Upper lobe of left lung (tissue), 6 donors: ENCODE measurements around the gene PCSK5. TPM values are rescaled to one million over a fixed set of nuclear protein-coding genes. Genes with fewer than 3 reads are reported as not detected.

Experiments
- ATAC-seq, 2 donors: fragments of 200-7000 bp; cut with Tn5 transposase; one replicate each; pipeline ENCODE4 v1.9.1; 2022; ENCODE audit warnings: mild to moderate bottlenecking in 2 of 2, moderate library complexity in 2 of 2; ENCODE audit not compliant: low FRiP score in 2 of 2
- DNase-seq, 2 donors: peaks; one replicate each; pipeline ENCODE4 v3.0.0-alpha.2; 2019 to 2020
- H3K27ac ChIP-seq, 4 donors: fragments of 200-600 bp; sonication (generic); one replicate each; pipeline ENCODE4 v1.5.1; 2016 to 2019
- H3K27me3 ChIP-seq, 4 donors: fragments of 200-600 bp; sonication (generic); one replicate each; pipeline ENCODE4 v1.5.1; 2017 to 2019
- H3K36me3 ChIP-seq, 4 donors: fragments of 200-600 bp; sonication (generic); one replicate each; pipeline ENCODE4 v1.5.1; 2016 to 2019
- H3K4me1 ChIP-seq, 4 donors: fragments of 200-600 bp; sonication (generic); one replicate each; pipeline ENCODE4 v1.5.1; 2018 to 2019
- H3K4me3 ChIP-seq, 4 donors: fragments of 200-600 bp; sonication (generic); one replicate each; pipeline ENCODE4 v1.5.1; 2017 to 2019; ENCODE audit warnings: mild to moderate bottlenecking in 2 of 4, moderate library complexity in 1 of 4
- H3K9me3 ChIP-seq, 4 donors: fragments of 200-600 bp; sonication (generic); one replicate each; pipeline ENCODE4 v1.5.1; 2018 to 2019
- CTCF ChIP-seq, 6 experiments: fragments of 450-650 bp in 4 of 6; fragments of 200-600 bp in 2 of 6; sonication (generic) in 2 of 6; IDR thresholded peaks; one replicate each; pipeline ENCODE4 v1.5.1; 2016 to 2019; ENCODE audit warnings: antibody characterized with exemption in 6 of 6
- EP300 ChIP-seq, 4 donors: sonication (generic); formaldehyde crosslinking; IDR thresholded peaks; one replicate each; pipeline ENCODE4 v1.5.1; 2017; ENCODE audit warnings: antibody characterized with exemption in 4 of 4, control low read depth in 2 of 4
- POLR2A ChIP-seq, 4 donors: fragments of 450-650 bp; IDR thresholded peaks; one replicate each; pipeline ENCODE4 v1.5.1; 2016 to 2017; ENCODE audit warnings: antibody characterized with exemption in 4 of 4, mild to moderate bottlenecking in 2 of 4
- POLR2AphosphoS5 ChIP-seq, 2 donors: sonication (generic); formaldehyde crosslinking; IDR thresholded peaks; one replicate each; pipeline ENCODE4 v1.5.1; 2017; ENCODE audit warnings: antibody characterized with exemption in 2 of 2
- WGBS, 2 donors: methylation state at CpG; one replicate each; pipeline ENCODE4 v1.1.5; 2017 to 2018; 5-methylcytosine and 5-hydroxymethylcytosine counted together
- total RNA-seq, 6 donors: library from RNA; depleted of rRNA in 4 of 6; stranded (reverse); fragments of >200 nt in 4 of 6; gene quantifications; one replicate each; pipeline versions ENCODE4 v1.1.0 to v1.2.1, GENCODE V29; 2016 to 2021
- donor health status: DM: no; HTN: no; CAD: no; lungs with moderate emphysema.
- donor health status: DM: no; HTN: yes; CAD: no; lungs with severe emphysema.

The PCSK5 gene
- total RNA-seq, 6 donors from 2014 or later, result 12.8 to 29.2 (median 18.3) TPM

GRCh38 chr9:75851917-75852316, 38.6 kb upstream of the PCSK5 start:
- TF ChIP-seq CTCF (IDR thresholded peaks at IDR 0.05) (no peak), POLR2A (IDR thresholded peaks at IDR 0.05) (no peak), EP300 (IDR thresholded peaks at IDR 0.05) (no peak), POLR2AphosphoS5 (IDR thresholded peaks at IDR 0.05) (no peak)
- H3K9me3 ChIP-seq, result no peaks in the 10 kb centered on the region
- no peak for DNase-seq
- no peak overlapping the region for H3K4me3 ChIP-seq
- WGBS, 2 donors, result 66 to 70% methylated on average over 6 of the region's 6 CpGs
- no peak overlapping the region for H3K27ac ChIP-seq
- no peaks in the 10 kb centered on the region for H3K27me3 ChIP-seq
- no peaks in the 10 kb centered on the region for H3K4me1 ChIP-seq
- H3K36me3 ChIP-seq, result no peaks in the 10 kb centered on the region
- no peak for ATAC-seq

GRCh38 chr9:75852746-75853145, 37.7 kb upstream of the PCSK5 start:
- TF ChIP-seq POLR2A (IDR thresholded peaks at IDR 0.05) (no peak), CTCF (IDR thresholded peaks at IDR 0.05) (no peak), POLR2AphosphoS5 (IDR thresholded peaks at IDR 0.05) (no peak), EP300 (IDR thresholded peaks at IDR 0.05) (no peak)
- H3K27me3 ChIP-seq, result no peaks in the 10 kb centered on the region
- 67 to 84% methylated on average over 4 of the region's 4 CpGs for WGBS, 2 donors
- H3K4me3 ChIP-seq, result no peak overlapping the region
- H3K36me3 ChIP-seq, result no peaks in the 10 kb centered on the region
- DNase-seq, result no peak
- ATAC-seq, result no peak
- H3K27ac ChIP-seq, result no peak overlapping the region
- no peaks in the 10 kb centered on the region for H3K9me3 ChIP-seq
- H3K4me1 ChIP-seq, result no peaks in the 10 kb centered on the region

- WGBS, 2 donors, result 47 to 54% methylated on average over 5 of the region's 5 CpGs
- DNase-seq (no peak), ATAC-seq (no peak)
- Histone ChIP-seq H3K4me3 (no peak overlapping the region), H3K9me3 (no peaks in the 10 kb centered on the region), H3K36me3 (no peaks in the 10 kb centered on the region), H3K27me3 (no peaks in the 10 kb centered on the region), H3K4me1 (no peaks in the 10 kb centered on the region), H3K27ac (no peak overlapping the region)
- TF ChIP-seq CTCF (IDR thresholded peaks at IDR 0.05) (peak in 5 of 6 experiments; percentile 17 to 33 (median 22)), POLR2A (IDR thresholded peaks at IDR 0.05) (no peak)
Observed at GRCh38 chr9:75855509-75855908, 35.0 kb upstream of the PCSK5 start.

GRCh38 chr9:75858497-75859092, 31.9 kb upstream of the PCSK5 start:
- 51 to 62% methylated on average over 3 of the region's 3 CpGs for WGBS, 2 donors
- ATAC-seq, result no peak

More at GRCh38 chr9:75858497-75859092, 31.9 kb upstream of the PCSK5 start:
- H3K36me3 ChIP-seq, result no peaks in the 10 kb centered on the region
- no peak for DNase-seq
- H3K27ac ChIP-seq, result no peak overlapping the region
- H3K4me3 ChIP-seq, result no peak overlapping the region
- H3K9me3 ChIP-seq, result no peaks in the 10 kb centered on the region
- H3K4me1 ChIP-seq, result no peaks in the 10 kb centered on the region
- TF ChIP-seq CTCF (IDR thresholded peaks at IDR 0.05), result no peak
- TF ChIP-seq POLR2AphosphoS5 (IDR thresholded peaks at IDR 0.05), result no peak
- no peak for TF ChIP-seq POLR2A (IDR thresholded peaks at IDR 0.05)
- TF ChIP-seq EP300 (IDR thresholded peaks at IDR 0.05), result no peak
- no peaks in the 10 kb centered on the region for H3K27me3 ChIP-seq
